Uterus (tissue), 4 donors: ENCODE measurements around the gene CAMSAP3. TPM values are rescaled to one million over a fixed set of nuclear protein-coding genes. Genes with fewer than 3 reads are reported as not detected.

ENCODE experiments used
- DNase-seq, 2 donors: peaks; one replicate each; pipeline ENCODE4 v3.0.0-alpha.2; 2019 to 2020
- H3K27ac ChIP-seq, 2 donors: fragments of 200-600 bp; sonication (generic); 1 replicate in 1 of 2; 2 replicates in 1 of 2; pipeline ENCODE4 v1.5.1; 2016 to 2018
- H3K27me3 ChIP-seq, 2 donors: fragments of 200-600 bp; sonication (generic); one replicate each; pipeline ENCODE4 v1.5.1; 2018 to 2019; ENCODE audit warnings: control low read depth in 1 of 2
- H3K36me3 ChIP-seq, 2 donors: fragments of 200-600 bp; sonication (generic); one replicate each; pipeline ENCODE4 v1.5.1; 2019; ENCODE audit warnings: control low read depth in 1 of 2
- H3K4me1 ChIP-seq, 2 donors: fragments of 200-600 bp; sonication (generic); one replicate each; pipeline ENCODE4 v1.5.1; 2018 to 2019; ENCODE audit warnings: control low read depth in 1 of 2
- H3K4me3 ChIP-seq, 2 donors: fragments of 200-600 bp; sonication (generic); 1 replicate in 1 of 2; 2 replicates in 1 of 2; pipeline ENCODE4 v1.5.1; 2018 to 2019; ENCODE audit warnings: mild to moderate bottlenecking in 1 of 2
- H3K9me3 ChIP-seq, 2 donors: fragments of 200-600 bp; sonication (generic); one replicate each; pipeline ENCODE4 v1.5.1; 2019; ENCODE audit warnings: control low read depth in 1 of 2
- CTCF ChIP-seq, 4 experiments: fragments of 200-600 bp in 2 of 4; fragments of 450-650 bp in 2 of 4; sonication (generic) in 2 of 4; IDR thresholded peaks; one replicate each; pipeline ENCODE4 v1.5.1; 2016 to 2019; ENCODE audit warnings: antibody characterized with exemption in 4 of 4, mild to moderate bottlenecking in 2 of 4, moderate library complexity in 1 of 4
- POLR2A ChIP-seq, 2 donors: fragments of 450-650 bp; IDR thresholded peaks; one replicate each; pipeline ENCODE4 v1.6.1; 2016; ENCODE audit warnings: antibody characterized with exemption in 2 of 2, mild to moderate bottlenecking in 1 of 2, moderate library complexity in 1 of 2
- intact Hi-C: fragments of 100-400 bp; cut with DNase I; formaldehyde crosslinking; loops from one replicate; pipeline ENCODE4 v1.15.1; 2023; ENCODE audit warnings: low total_unique reads
- total RNA-seq, 4 donors: library from RNA; depleted of rRNA in 3 of 4; stranded (reverse); fragments of >200 nt in 3 of 4; gene quantifications; one replicate each; pipeline versions ENCODE4 v1.1.0 to v1.2.4, GENCODE V29; 2014 to 2023
- donor health status: DM: yes; HTN: yes; CAD: no.

CAMSAP3 gene
- total RNA-seq, 4 donors from 2014 or later: 0.26 to 3.5 (median 0.47) TPM

GRCh38 chr19:7619671-7620441 is 24.2 kb downstream of the CAMSAP3 start:
- intact Hi-C loops: no loop called here
- no peak overlapping the region for H3K4me3 ChIP-seq
- H3K4me1 ChIP-seq: no peaks in the 10 kb centered on the region
- no peak for DNase-seq
- no peaks in the 10 kb centered on the region for H3K36me3 ChIP-seq
- H3K27me3 ChIP-seq: no peaks in the 10 kb centered on the region
- no peak overlapping the region for H3K27ac ChIP-seq
- H3K9me3 ChIP-seq: no peaks in the 10 kb centered on the region
- TF ChIP-seq CTCF (IDR thresholded peaks at IDR 0.05): no peak
- TF ChIP-seq POLR2A (IDR thresholded peaks at IDR 0.05): no peak

- intact Hi-C loops: no loop called here
- H3K27me3 ChIP-seq: no peaks in the 10 kb centered on the region
- no peak overlapping the region for H3K27ac ChIP-seq
- H3K4me1 ChIP-seq: no peaks in the 10 kb centered on the region
- H3K36me3 ChIP-seq: no peaks in the 10 kb centered on the region
- H3K4me3 ChIP-seq: no peak overlapping the region
- DNase-seq: no peak
- no peaks in the 10 kb centered on the region for H3K9me3 ChIP-seq
- TF ChIP-seq POLR2A (IDR thresholded peaks at IDR 0.05) (no peak), CTCF (IDR thresholded peaks at IDR 0.05) (no peak)
Measured at GRCh38 chr19:7620442-7621412, 25.1 kb downstream of the CAMSAP3 start.

- Histone ChIP-seq H3K4me1 (peaks cover 0 to 6% of the 10 kb centered on the region in 2 donors), H3K27ac (no peak overlapping the region), H3K4me3 (no peak overlapping the region), H3K27me3 (no peaks in the 10 kb centered on the region), H3K36me3 (no peaks in the 10 kb centered on the region), H3K9me3 (no peaks in the 10 kb centered on the region)
- intact Hi-C loops: no loop called here
- TF ChIP-seq CTCF (IDR thresholded peaks at IDR 0.05): no peak
- no peak for TF ChIP-seq POLR2A (IDR thresholded peaks at IDR 0.05)
- no peak for DNase-seq
Measured at GRCh38 chr19:7622933-7623685, 27.4 kb downstream of the CAMSAP3 start.

GRCh38 chr19:7623725-7624603 is 28.3 kb downstream of the CAMSAP3 start:
- intact Hi-C loops: no loop called here
- TF ChIP-seq CTCF (IDR thresholded peaks at IDR 0.05): no peak
- TF ChIP-seq POLR2A (IDR thresholded peaks at IDR 0.05): no peak
- Histone ChIP-seq H3K36me3 (no peaks in the 10 kb centered on the region), H3K27ac (no peak overlapping the region), H3K4me1 (peaks cover 0 to 13% of the 10 kb centered on the region in 2 donors), H3K9me3 (no peaks in the 10 kb centered on the region), H3K27me3 (no peaks in the 10 kb centered on the region), H3K4me3 (no peak overlapping the region)
- DNase-seq: no peak
